HepG2 (cell line): ENCODE data around the gene NGFR. TPM values are rescaled to one million over a fixed set of nuclear protein-coding genes. Genes with fewer than 3 reads are reported as not detected.

ENCODE experiments used
- ATAC-seq: fragments of 200-7000 bp; cut with Tn5 transposase; 3 replicates; pipeline ENCODE4 v1.9.1; 2020; ENCODE audit warnings: mild to moderate bottlenecking, moderate library complexity
- BruUV-seq: library from RNA; stranded (reverse); fragments of 400-500 nt; replicated peaks from 2 replicates; lab custom pipeline; 2021; lab: Mats Ljungman, UMichigan
- CTCF ChIA-PET: fragments of 300-600 bp; formaldehyde crosslinking; extraction: SDS; loops from one replicate; lab custom pipeline; 2021; ENCODE audit warnings: low total read pairs, inconsistent platforms, low intra/inter-chr PET ratio; lab: Yijun Ruan, JAX
- POLR2A ChIA-PET: fragments of 350-600 bp; sonication (Branson Sonifier 250); formaldehyde crosslinking; loops from one replicate; lab custom pipeline; 2020; ENCODE audit warnings: antibody characterized with exemption, inconsistent platforms; lab: Yijun Ruan, JAX
- DNase-seq: peaks from one replicate; pipeline ENCODE4 v3.0.0-alpha.2; 2015; ENCODE audit warnings: low spot score
- FAIRE-seq: peaks from 3 replicates; lab custom pipeline; 2011; peaks lifted over from hg19 to GRCh38; lab: Jason Lieb, UNC
- H2AFZ ChIP-seq: one replicate; pipeline ENCODE4 v1.6.1; 2011; ENCODE audit warnings: low read length, inconsistent platforms
- H3K27ac ChIP-seq: fragments of 300-600 bp; 3 replicates; pipeline ENCODE4 v1.8.0; 2011; ENCODE audit warnings: mixed run types, mild to moderate bottlenecking, mixed read lengths, low read length, inconsistent platforms; ENCODE audit not compliant: insufficient read depth; ENCODE audit errors: extremely low read length
- H3K27me3 ChIP-seq, 2 experiments: fragments of 200-600 bp in 1 of 2; 2 replicates in 1 of 2; 3 replicates in 1 of 2; pipeline versions ENCODE4 v1.6.0 to v1.8.0; 2011; ENCODE audit warnings: low read length in 2 of 2, mild to moderate bottlenecking in 2 of 2, moderate library complexity in 2 of 2, inconsistent platforms in 1 of 2; ENCODE audit not compliant: insufficient read depth in 2 of 2, control insufficient read depth in 1 of 2
- H3K36me3 ChIP-seq, 2 experiments: fragments of 200-600 bp in 1 of 2; replicated peaks in 1 of 2; 2 replicates in 1 of 2; 3 replicates in 1 of 2; pipeline versions ENCODE4 v1.5.1 to v1.8.0; 2011; ENCODE audit warnings: low read length in 2 of 2, inconsistent platforms in 1 of 2; ENCODE audit not compliant: insufficient read depth in 2 of 2, control insufficient read depth in 1 of 2
- H3K4me1 ChIP-seq: 2 replicates; pipeline ENCODE4 v1.5.1; 2012; ENCODE audit warnings: low read length, inconsistent platforms; ENCODE audit not compliant: insufficient read depth
- H3K4me2 ChIP-seq: 2 replicates; pipeline ENCODE4 v1.6.0; 2011; ENCODE audit warnings: low read depth, low read length, inconsistent platforms
- H3K4me3 ChIP-seq, 3 experiments: fragments of 200-600 bp in 1 of 3; sonication (generic), shearing (Covaris generic) in 1 of 3; replicated peaks in 1 of 3; 2 replicates each; pipeline ENCODE4 v1.5.1; 2011 to 2016; ENCODE audit warnings: low read length in 3 of 3, inconsistent platforms in 2 of 3, low read depth in 2 of 3, mild to moderate bottlenecking in 2 of 3, control low read depth in 1 of 3, mixed read lengths in 1 of 3; ENCODE audit not compliant: insufficient read depth in 1 of 3
- H3K79me2 ChIP-seq: one replicate; pipeline ENCODE4 v1.6.1; 2011; ENCODE audit warnings: low read length, inconsistent platforms; ENCODE audit not compliant: insufficient read depth
- H3K9ac ChIP-seq: 2 replicates; pipeline ENCODE4 v1.6.0; 2011; ENCODE audit warnings: mild to moderate bottlenecking, low read depth, low read length, inconsistent platforms; ENCODE audit not compliant: insufficient read depth
- H3K9me3 ChIP-seq: 2 replicates; pipeline ENCODE4 v1.5.1; 2012; ENCODE audit warnings: mild to moderate bottlenecking, low read length
- H4K20me1 ChIP-seq: 2 replicates; pipeline ENCODE4 v1.6.0; 2011; ENCODE audit warnings: inconsistent platforms, mild to moderate bottlenecking, low read length, moderate library complexity; ENCODE audit not compliant: insufficient read depth
- ATF5 ChIP-seq: sonication (generic); formaldehyde crosslinking; IDR thresholded peaks from 2 replicates; pipeline ENCODE4 v1.4.0; 2020; ENCODE audit warnings: mild to moderate bottlenecking, low read depth, missing genetic modification reagents
- CREB1 ChIP-seq, 2 experiments: fragments of 450-650 bp in 1 of 2; IDR thresholded peaks; 2 replicates each; pipeline ENCODE4 v1.6.1; 2016 to 2017; ENCODE audit warnings: control low read depth in 1 of 2, mild to moderate bottlenecking in 1 of 2, missing compliant biosample characterization in 1 of 2, missing genetic modification characterization in 1 of 2
- FLYWCH1 ChIP-seq: sonication (generic); formaldehyde crosslinking; IDR thresholded peaks from 2 replicates; pipeline ENCODE4 v1.8.1; 2023; ENCODE audit warnings: mild to moderate bottlenecking, missing genetic modification reagents
- FOXP1 ChIP-seq, 2 experiments: fragments of 450-650 bp in 1 of 2; IDR thresholded peaks; 2 replicates each; pipeline ENCODE4 v1.6.1; 2017 to 2018; ENCODE audit warnings: antibody characterized with exemption in 1 of 2
- HDAC1 ChIP-seq: sonication (generic); formaldehyde crosslinking; IDR thresholded peaks from 2 replicates; pipeline ENCODE4 v1.5.1; 2020; ENCODE audit warnings: mild to moderate bottlenecking, missing genetic modification reagents
- SAP130 ChIP-seq: IDR thresholded peaks from 2 replicates; pipeline ENCODE4 v1.6.1; 2016; ENCODE audit warnings: low read depth
- ZNF496 ChIP-seq: sonication (generic); formaldehyde crosslinking; IDR thresholded peaks from 2 replicates; pipeline ENCODE4 v1.8.1; 2023; ENCODE audit warnings: mild to moderate bottlenecking, moderate library complexity, missing genetic modification reagents; ENCODE audit not compliant: insufficient replicate concordance
- ZNF749 ChIP-seq: sonication (generic); formaldehyde crosslinking; IDR thresholded peaks from 2 replicates; pipeline ENCODE4 v1.8.0; 2022; ENCODE audit warnings: mild to moderate bottlenecking, missing genetic modification reagents, moderate library complexity, borderline replicate concordance
- WGBS: methylation state at CpG from one replicate; pipeline ENCODE4 v1.1.6; 2017; ENCODE audit warnings: low lambda C conversion rate; 5-methylcytosine and 5-hydroxymethylcytosine counted together
- in situ Hi-C: cut with HindIII; loops from 2 replicates; pipeline ENCODE4 v1.10.0; 2017; ENCODE audit warnings: low pct_unique_long_range_greater_than_20kb; ENCODE audit not compliant: extremely low pct_ligation_motif_present
- intact Hi-C: fragments of 100-400 bp; cut with micrococcal nuclease; formaldehyde crosslinking; loops from one replicate; pipeline ENCODE4 v1.10.0; 2022; ENCODE audit not compliant: unreplicated experiment
- polyA plus RNA-seq, 8 experiments: library from polyadenylated mRNA; depleted of rRNA in 3 of 8; stranded (reverse) in 7 of 8; unstranded in 1 of 8; fragments of >200 nt; fragmentation: Illumina TruSeq in 4 of 8; extraction: Trizol in 4 of 8; gene quantifications; 2 replicates each; pipeline versions ENCODE4 v1.2.1 to v1.2.3, GENCODE V29; 2011 to 2016; ENCODE audit warnings: low read depth in 4 of 8, missing spikeins in 1 of 8, mixed read lengths in 1 of 8; ENCODE audit not compliant: insufficient read depth in 1 of 8
- total RNA-seq, 5 experiments: library from RNA; depleted of rRNA; stranded (reverse); fragments of >200 nt; fragmentation: Illumina TruSeq; extraction: Trizol; gene quantifications; 2 replicates each; pipeline ENCODE4 v1.2.3, GENCODE V29; 2016; ENCODE audit warnings: low read depth in 1 of 5
- TF ChIP-seq, protein P1 (sequence below): sonication (generic); formaldehyde crosslinking; IDR thresholded peaks from 2 replicates; pipeline ENCODE4 v1.4.0; 2020; ENCODE audit warnings: low read depth, mild to moderate bottlenecking, missing genetic modification reagents
- TF ChIP-seq, protein P2 (sequence below): sonication (generic); formaldehyde crosslinking; IDR thresholded peaks from 2 replicates; pipeline ENCODE4 v1.5.0; 2020; ENCODE audit warnings: missing genetic modification reagents

NGFR gene
- total and polyA plus RNA-seq, 2 of the 13 experiments (the other 11 are each of a cell fraction or from before 2014, with no cell fraction given), result 1.1 to 1.8 TPM

DNA sequence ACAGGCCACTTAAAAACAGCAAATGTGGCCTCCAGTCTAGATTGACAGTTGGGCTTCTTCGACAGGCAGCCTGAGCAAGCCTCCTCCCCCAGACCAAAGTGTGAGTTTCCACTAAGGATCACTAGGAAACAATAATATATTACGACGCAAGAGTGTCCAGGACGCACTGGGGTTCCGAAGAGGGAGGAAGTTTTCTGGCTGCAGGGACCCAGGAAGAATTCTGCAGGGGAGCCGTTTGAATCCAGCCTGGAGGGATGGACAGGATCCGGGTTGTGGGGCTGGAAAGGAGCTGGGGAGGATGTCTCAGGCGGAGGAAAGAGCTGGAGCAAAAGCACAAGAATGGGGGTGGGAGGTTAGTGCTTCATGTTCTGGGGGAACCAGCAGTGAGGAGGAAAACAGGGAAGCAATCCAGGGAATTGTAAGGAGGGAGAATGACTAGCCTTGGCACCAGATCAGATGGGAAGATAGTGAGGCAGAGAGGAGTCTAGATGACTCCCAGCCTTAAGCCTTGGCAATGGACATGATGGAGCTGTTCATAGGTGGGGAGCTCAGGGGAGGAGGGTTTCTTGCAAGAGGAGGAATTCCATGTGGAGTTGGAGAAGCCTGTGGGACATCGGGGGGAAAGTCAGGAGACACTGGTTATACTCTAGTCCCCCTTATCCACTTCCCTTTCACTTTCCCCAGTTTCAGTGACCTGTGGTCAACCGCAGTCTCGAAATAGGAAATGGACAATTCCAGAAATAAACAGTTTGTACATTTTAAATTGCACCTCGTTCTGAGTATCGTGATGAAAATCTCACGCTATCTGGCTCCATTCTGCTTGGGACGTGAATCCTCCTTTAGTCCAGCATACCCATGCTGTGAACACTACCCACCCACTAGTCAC, 26.6 kb downstream of the NGFR start:
- CTCF ChIA-PET, result no interaction called here
- peaks cover 1 to 51% of the 10 kb centered on the region in 2 experiments for H3K27me3 ChIP-seq
- intact Hi-C loops, result no loop called here

GRCh38 chr17:49522357-49522890, 27.3 kb downstream of the NGFR start:
- no peaks in the 10 kb centered on the region for H3K79me2 ChIP-seq
- no peaks in the 10 kb centered on the region for H4K20me1 ChIP-seq
- H3K27ac ChIP-seq, result no peak overlapping the region
- FAIRE-seq, result no peak
- no peak overlapping the region for H2AFZ ChIP-seq
- no peaks in the 10 kb centered on the region for H3K36me3 ChIP-seq
- H3K4me2 ChIP-seq, result no peak overlapping the region
- ATAC-seq, result no peak
- intact Hi-C loops (no loop called here), in situ Hi-C loops (no loop called here)
- no peak overlapping the region for H3K4me3 ChIP-seq
- no peak for DNase-seq
- no TSS peak for BruUV-seq
- peaks cover 2 to 56% of the 10 kb centered on the region in 2 experiments for H3K27me3 ChIP-seq
- no peak overlapping the region for H3K9ac ChIP-seq
- TF ChIP-seq FLYWCH1 (CRISPR knock-in tag), result no peak
- no peak for TF ChIP-seq ZNF496 (CRISPR knock-in tag)
- TF ChIP-seq SAP130, result no peak
- TF ChIP-seq, protein P1, sequence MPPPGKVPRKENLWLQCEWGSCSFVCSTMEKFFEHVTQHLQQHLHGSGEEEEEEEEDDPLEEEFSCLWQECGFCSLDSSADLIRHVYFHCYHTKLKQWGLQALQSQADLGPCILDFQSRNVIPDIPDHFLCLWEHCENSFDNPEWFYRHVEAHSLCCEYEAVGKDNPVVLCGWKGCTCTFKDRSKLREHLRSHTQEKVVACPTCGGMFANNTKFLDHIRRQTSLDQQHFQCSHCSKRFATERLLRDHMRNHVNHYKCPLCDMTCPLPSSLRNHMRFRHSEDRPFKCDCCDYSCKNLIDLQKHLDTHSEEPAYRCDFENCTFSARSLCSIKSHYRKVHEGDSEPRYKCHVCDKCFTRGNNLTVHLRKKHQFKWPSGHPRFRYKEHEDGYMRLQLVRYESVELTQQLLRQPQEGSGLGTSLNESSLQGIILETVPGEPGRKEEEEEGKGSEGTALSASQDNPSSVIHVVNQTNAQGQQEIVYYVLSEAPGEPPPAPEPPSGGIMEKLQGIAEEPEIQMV (CRISPR knock-in tag), result no peak
- TF ChIP-seq ATF5 (CRISPR knock-in tag), result no peak
- TF ChIP-seq FOXP1 (IDR thresholded peaks at IDR 0.05), result no peak
- TF ChIP-seq FOXP1 (CRISPR knock-in tag; IDR thresholded peaks at IDR 0.05), result no peak
- TF ChIP-seq HDAC1, result no peak
- TF ChIP-seq, all 625 proteins: peak for 0
- no peaks in the 10 kb centered on the region for H3K4me1 ChIP-seq
- ChIA-PET CTCF (no interaction called here), POLR2A (interaction anchor here (1.3 kb wide), 1 partner anchor 7 kb away, joined by 4 read pairs; no protein-coding TSS in a partner anchor)
- WGBS, result 49% methylated on average over 6 of the region's 6 CpGs
- no peaks in the 10 kb centered on the region for H3K9me3 ChIP-seq

More for the DNA sequence above, 26.6 kb downstream of the NGFR start:
- POLR2A ChIA-PET, result no interaction called here
- no peak overlapping the region for H3K4me2 ChIP-seq
- no peaks in the 10 kb centered on the region for H4K20me1 ChIP-seq
- in situ Hi-C loops, result no loop called here
- no peak overlapping the region for H3K9ac ChIP-seq
- H3K4me1 ChIP-seq, result no peaks in the 10 kb centered on the region
- no peak overlapping the region for H3K27ac ChIP-seq
- WGBS, result 29% methylated on average over 15 of the region's 15 CpGs
- DNase-seq (no peak), ATAC-seq (no peak), FAIRE-seq (no peak)
- no peaks in the 10 kb centered on the region for H3K9me3 ChIP-seq
- no TSS peak for BruUV-seq
- no peaks in the 10 kb centered on the region for H3K79me2 ChIP-seq
- H3K36me3 ChIP-seq, result no peaks in the 10 kb centered on the region
- no peak overlapping the region for H3K4me3 ChIP-seq
- TF ChIP-seq ZNF749 (CRISPR knock-in tag) (no peak), CREB1 (IDR thresholded peaks at IDR 0.05) (no peak), CREB1 (CRISPR knock-in tag; IDR thresholded peaks at IDR 0.05) (no peak)
- TF ChIP-seq, protein P2, sequence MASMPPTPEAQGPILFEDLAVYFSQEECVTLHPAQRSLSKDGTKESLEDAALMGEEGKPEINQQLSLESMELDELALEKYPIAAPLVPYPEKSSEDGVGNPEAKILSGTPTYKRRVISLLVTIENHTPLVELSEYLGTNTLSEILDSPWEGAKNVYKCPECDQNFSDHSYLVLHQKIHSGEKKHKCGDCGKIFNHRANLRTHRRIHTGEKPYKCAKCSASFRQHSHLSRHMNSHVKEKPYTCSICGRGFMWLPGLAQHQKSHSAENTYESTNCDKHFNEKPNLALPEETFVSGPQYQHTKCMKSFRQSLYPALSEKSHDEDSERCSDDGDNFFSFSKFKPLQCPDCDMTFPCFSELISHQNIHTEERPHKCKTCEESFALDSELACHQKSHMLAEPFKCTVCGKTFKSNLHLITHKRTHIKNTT (CRISPR knock-in tag), result no peak
- H2AFZ ChIP-seq, result no peak overlapping the region
